ENCODE results near the gene CDA.

The CDA gene

GRCh38 chr1:20633190-20634064 lies 44.5 kb downstream of the CDA start, which contains the start of gene PINK1:
TSS of gene PINK1 (plus strand) at chr1:20633458. CDS start at chr1:20633549, 91 bp downstream.
- no peaks in the 10 kb centered on the region for H3K27me3 ChIP-seq (ENCODE audit: control insufficient read depth in 1 of 2, insufficient read depth in 2 of 2, low read length in 2 of 2)
- peak within 1 kb of the TSS; percentile 73 to 74 for H3K4me3 ChIP-seq (ENCODE audit: low read length in 2 of 2)
- peaks cover 17% of the 10 kb centered on the region for H3K4me1 ChIP-seq (ENCODE audit: control insufficient read depth, insufficient read depth, low read length)
- H3K27ac ChIP-seq (ENCODE audit: low read length), result peak within 1 kb of the TSS; percentile 80
- H3K36me3 ChIP-seq (ENCODE audit: control insufficient read depth in 2 of 2, insufficient read depth in 2 of 2, low read length in 2 of 2), result peaks cover 8 to 14% of the 10 kb centered on the region in 2 donors
- peak within 1 kb of the TSS; percentile 67 to 72 for H3K9ac ChIP-seq (ENCODE audit: low read length in 2 of 2)
- no peaks in the 10 kb centered on the region for H3K9me3 ChIP-seq (ENCODE audit: control insufficient read depth in 2 of 2, low read length in 2 of 2)

DNA sequence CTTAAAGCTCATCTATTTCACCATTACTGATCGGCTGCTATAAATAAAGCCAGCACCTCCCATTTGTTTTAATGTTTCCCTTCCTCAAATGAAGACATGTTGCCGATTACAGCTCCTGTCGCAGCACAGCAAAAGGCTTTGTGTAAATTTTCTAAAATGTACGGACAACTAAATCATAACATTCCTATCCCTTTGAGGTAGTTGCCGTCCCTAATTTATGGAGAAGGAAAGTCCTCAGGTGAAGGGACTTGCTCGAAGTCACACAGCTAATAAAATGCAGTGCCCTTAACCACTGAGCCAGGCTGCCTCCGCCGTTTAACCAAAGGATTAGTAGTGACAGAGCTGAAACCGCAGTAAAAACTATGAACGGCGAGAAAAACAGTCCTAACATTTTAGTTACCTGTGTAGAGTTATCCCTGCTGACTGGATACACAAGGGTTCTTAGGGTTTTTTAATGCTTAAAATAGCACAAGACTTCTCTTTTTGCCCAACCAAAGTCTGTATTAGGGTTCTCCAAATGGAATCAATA lies 45.2 kb downstream of the CDA start:
- Histone ChIP-seq H3K27ac (ENCODE audit: low read length) (peak overlapping the region; percentile 80), H3K36me3 (ENCODE audit: control insufficient read depth in 2 of 2, insufficient read depth in 2 of 2, low read length in 2 of 2) (peaks cover 15 to 21% of the 10 kb centered on the region in 2 donors), H3K27me3 (ENCODE audit: control insufficient read depth in 1 of 2, insufficient read depth in 2 of 2, low read length in 2 of 2) (no peaks in the 10 kb centered on the region), H3K4me1 (ENCODE audit: control insufficient read depth, insufficient read depth, low read length) (peaks cover 17% of the 10 kb centered on the region), H3K9me3 (ENCODE audit: control insufficient read depth in 2 of 2, low read length in 2 of 2) (no peaks in the 10 kb centered on the region), H3K9ac (ENCODE audit: low read length in 2 of 2) (peak overlapping the region; percentile 66 to 67), H3K4me3 (ENCODE audit: low read length in 2 of 2) (peak overlapping the region; percentile 73 to 74)

DNA sequence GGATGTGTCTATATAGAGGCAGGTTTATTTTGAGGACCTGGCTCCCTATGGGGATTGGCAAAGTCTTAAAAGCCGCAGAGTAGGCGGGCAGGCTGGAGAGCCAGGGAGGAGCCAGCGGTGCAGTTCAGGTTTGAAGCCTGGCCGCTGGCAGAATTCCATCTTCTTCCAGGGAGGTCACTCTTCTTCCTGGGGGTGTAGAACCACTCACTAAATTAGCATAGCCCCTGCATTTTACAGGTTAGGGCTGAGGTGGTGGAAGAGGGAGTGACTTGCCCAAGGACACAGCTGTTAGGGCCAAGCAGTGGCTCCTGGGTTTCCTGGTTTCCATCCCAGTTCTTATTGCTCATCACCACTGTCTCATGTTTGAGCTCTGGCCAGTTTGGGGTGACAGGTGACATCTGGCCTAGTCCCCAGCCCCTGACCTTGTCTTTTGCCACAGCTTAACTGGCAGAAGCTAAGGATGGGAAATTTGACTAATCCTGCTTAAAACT lies 45.7 kb downstream of the CDA start:
- Histone ChIP-seq H3K9me3 (ENCODE audit: control insufficient read depth in 2 of 2, low read length in 2 of 2) (no peaks in the 10 kb centered on the region), H3K9ac (ENCODE audit: low read length in 2 of 2) (peak overlapping the region; percentile 51 to 67), H3K36me3 (ENCODE audit: control insufficient read depth in 2 of 2, insufficient read depth in 2 of 2, low read length in 2 of 2) (peaks cover 20 to 25% of the 10 kb centered on the region in 2 donors), H3K4me1 (ENCODE audit: control insufficient read depth, insufficient read depth, low read length) (peaks cover 17% of the 10 kb centered on the region), H3K4me3 (ENCODE audit: low read length in 2 of 2) (peak overlapping the region; percentile 73 to 74), H3K27ac (ENCODE audit: low read length) (no peak overlapping the region), H3K27me3 (ENCODE audit: control insufficient read depth in 1 of 2, insufficient read depth in 2 of 2, low read length in 2 of 2) (no peaks in the 10 kb centered on the region)

DNA sequence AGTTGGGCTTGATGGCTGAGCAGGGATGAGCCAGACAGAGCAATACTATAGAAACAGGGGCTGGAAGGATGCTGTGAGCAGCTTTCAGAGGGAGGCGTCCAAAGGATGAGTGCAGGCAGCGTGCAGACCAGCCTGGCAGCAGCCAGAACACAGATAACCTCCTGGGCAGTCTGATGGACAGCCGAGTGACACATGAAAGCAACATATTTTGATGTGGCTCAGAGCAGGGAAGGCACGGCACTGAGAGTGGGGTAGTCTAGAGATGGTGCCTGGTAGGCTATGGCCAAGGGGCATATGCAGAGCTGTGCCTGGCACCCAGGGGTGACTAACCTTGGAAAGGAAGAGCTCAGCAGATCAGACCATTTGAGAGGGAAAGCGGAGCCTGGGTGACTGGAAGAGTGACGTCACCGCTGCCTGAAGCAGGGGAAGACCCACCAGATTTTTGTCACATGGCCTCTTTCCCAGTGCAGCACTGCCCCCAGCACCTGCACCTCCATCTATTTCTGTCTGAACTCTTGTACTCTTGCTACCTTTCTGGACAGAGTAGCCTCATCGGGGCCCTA lies 48.0 kb downstream of the CDA start:
- peaks cover 17% of the 10 kb centered on the region for H3K4me1 ChIP-seq (ENCODE audit: control insufficient read depth, insufficient read depth, low read length)

DNA sequence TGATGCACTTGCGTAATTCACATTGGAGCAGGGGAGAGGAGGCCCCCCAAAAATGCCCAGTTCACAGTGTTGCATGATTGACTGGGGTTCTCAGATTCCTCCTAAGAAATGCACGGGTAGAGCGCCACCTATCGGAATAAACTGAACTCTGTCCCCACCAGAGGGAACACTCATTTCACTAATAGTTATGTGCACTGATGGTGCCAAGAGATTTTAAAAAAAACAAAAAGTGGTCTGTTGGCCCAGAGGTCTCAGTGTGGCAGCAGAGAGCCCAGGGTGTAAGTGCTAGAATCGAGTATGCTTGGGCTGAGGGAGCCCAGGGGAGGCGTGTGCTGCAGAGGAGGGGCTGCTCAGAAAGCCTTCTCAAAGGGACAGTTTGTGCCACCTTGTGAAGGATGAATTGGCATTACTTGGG lies 51.3 kb downstream of the CDA start:
- Histone ChIP-seq H3K27ac (ENCODE audit: low read length) (no peak overlapping the region), H3K4me1 (ENCODE audit: control insufficient read depth, insufficient read depth, low read length) (peaks cover 2% of the 10 kb centered on the region), H3K9me3 (ENCODE audit: control insufficient read depth in 2 of 2, low read length in 2 of 2) (no peaks in the 10 kb centered on the region), H3K4me3 (ENCODE audit: low read length in 2 of 2) (no peak overlapping the region), H3K9ac (ENCODE audit: low read length in 2 of 2) (no peak overlapping the region), H3K27me3 (ENCODE audit: control insufficient read depth in 1 of 2, insufficient read depth in 2 of 2, low read length in 2 of 2) (no peaks in the 10 kb centered on the region), H3K36me3 (ENCODE audit: control insufficient read depth in 2 of 2, insufficient read depth in 2 of 2, low read length in 2 of 2) (peaks cover 51 to 72% of the 10 kb centered on the region in 2 donors)

More for the DNA sequence above, 48.0 kb downstream of the CDA start:
- Histone ChIP-seq H3K27me3 (ENCODE audit: control insufficient read depth in 1 of 2, insufficient read depth in 2 of 2, low read length in 2 of 2) (no peaks in the 10 kb centered on the region), H3K4me3 (ENCODE audit: low read length in 2 of 2) (no peak overlapping the region), H3K9ac (ENCODE audit: low read length in 2 of 2) (no peak overlapping the region), H3K27ac (ENCODE audit: low read length) (no peak overlapping the region), H3K36me3 (ENCODE audit: control insufficient read depth in 2 of 2, insufficient read depth in 2 of 2, low read length in 2 of 2) (peaks cover 30 to 45% of the 10 kb centered on the region in 2 donors), H3K9me3 (ENCODE audit: control insufficient read depth in 2 of 2, low read length in 2 of 2) (no peaks in the 10 kb centered on the region)

DNA sequence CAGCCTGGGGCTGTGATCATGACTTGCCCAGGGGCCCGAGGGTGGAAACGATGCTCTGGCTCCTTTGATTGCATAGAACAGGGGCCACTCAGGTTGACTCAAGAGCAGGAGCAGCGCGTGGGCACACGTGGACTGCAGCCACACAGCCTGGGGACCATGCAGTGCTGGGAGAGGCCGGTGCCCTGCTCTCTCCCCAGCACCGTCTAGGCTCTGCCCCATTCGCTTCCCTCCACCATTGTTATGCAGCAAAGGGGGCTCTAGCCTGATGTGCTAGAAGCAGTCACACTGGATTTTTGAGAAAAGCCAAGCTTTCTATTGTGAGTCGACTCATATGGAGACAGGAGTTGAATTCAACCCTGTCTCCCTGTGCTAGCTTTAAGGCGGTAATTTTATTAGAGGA lies 53.1 kb downstream of the CDA start:
- Histone ChIP-seq H3K9ac (ENCODE audit: low read length in 2 of 2) (no peak overlapping the region), H3K36me3 (ENCODE audit: control insufficient read depth in 2 of 2, insufficient read depth in 2 of 2, low read length in 2 of 2) (peaks cover 56 to 78% of the 10 kb centered on the region in 2 donors), H3K4me3 (ENCODE audit: low read length in 2 of 2) (no peak overlapping the region), H3K9me3 (ENCODE audit: control insufficient read depth in 2 of 2, low read length in 2 of 2) (no peaks in the 10 kb centered on the region), H3K27ac (ENCODE audit: low read length) (no peak overlapping the region), H3K27me3 (ENCODE audit: control insufficient read depth in 1 of 2, insufficient read depth in 2 of 2, low read length in 2 of 2) (no peaks in the 10 kb centered on the region), H3K4me1 (ENCODE audit: control insufficient read depth, insufficient read depth, low read length) (no peaks in the 10 kb centered on the region)

DNA sequence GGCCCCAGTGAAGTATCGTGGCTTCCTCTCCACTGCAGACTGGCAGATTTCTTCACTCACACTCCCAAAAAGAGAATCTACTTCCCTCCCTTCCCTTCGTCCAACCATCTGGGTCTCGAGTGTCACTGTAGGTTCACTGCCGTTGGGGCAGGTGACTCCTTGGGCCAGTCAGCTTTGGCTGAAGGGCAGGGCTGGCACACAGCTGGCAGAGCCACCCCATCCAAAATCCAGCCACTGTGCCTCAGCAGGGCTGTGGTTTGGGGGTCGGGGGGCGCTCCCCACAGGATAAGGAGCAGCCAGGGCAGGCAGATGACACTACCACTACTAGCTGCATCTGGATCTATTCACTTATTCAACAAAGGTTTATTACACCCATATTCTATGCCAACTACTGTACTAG lies 54.2 kb downstream of the CDA start:
- H3K9me3 ChIP-seq (ENCODE audit: control insufficient read depth in 2 of 2, low read length in 2 of 2), result no peaks in the 10 kb centered on the region
- no peaks in the 10 kb centered on the region for H3K27me3 ChIP-seq (ENCODE audit: control insufficient read depth in 1 of 2, insufficient read depth in 2 of 2, low read length in 2 of 2)
- no peak overlapping the region for H3K27ac ChIP-seq (ENCODE audit: low read length)
- H3K4me1 ChIP-seq (ENCODE audit: control insufficient read depth, insufficient read depth, low read length), result no peaks in the 10 kb centered on the region
- H3K36me3 ChIP-seq (ENCODE audit: control insufficient read depth in 2 of 2, insufficient read depth in 2 of 2, low read length in 2 of 2), result peaks cover 55 to 69% of the 10 kb centered on the region in 2 donors
- no peak overlapping the region for H3K4me3 ChIP-seq (ENCODE audit: low read length in 2 of 2)
- H3K9ac ChIP-seq (ENCODE audit: low read length in 2 of 2), result no peak overlapping the region

DNA sequence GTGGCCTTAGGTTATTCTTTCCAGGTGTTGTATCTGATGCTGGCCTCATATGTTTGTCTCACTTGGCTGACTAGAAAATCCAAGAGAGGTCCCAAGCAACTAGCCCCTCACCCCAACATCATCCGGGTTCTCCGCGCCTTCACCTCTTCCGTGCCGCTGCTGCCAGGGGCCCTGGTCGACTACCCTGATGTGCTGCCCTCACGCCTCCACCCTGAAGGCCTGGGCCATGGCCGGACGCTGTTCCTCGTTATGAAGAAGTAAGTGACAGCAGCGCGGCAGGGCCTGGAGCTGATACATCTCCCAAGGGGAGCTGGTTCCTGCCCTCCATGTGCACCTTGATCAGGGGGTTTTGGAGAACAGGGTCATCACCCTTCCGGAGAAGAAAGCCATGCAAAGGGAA lies 55.5 kb downstream of the CDA start:
- no peaks in the 10 kb centered on the region for H3K4me1 ChIP-seq (ENCODE audit: control insufficient read depth, insufficient read depth, low read length)
- no peaks in the 10 kb centered on the region for H3K27me3 ChIP-seq (ENCODE audit: control insufficient read depth in 1 of 2, insufficient read depth in 2 of 2, low read length in 2 of 2)
- H3K27ac ChIP-seq (ENCODE audit: low read length), result no peak overlapping the region
- no peak overlapping the region for H3K9ac ChIP-seq (ENCODE audit: low read length in 2 of 2)
- no peak overlapping the region for H3K4me3 ChIP-seq (ENCODE audit: low read length in 2 of 2)
- H3K36me3 ChIP-seq (ENCODE audit: control insufficient read depth in 2 of 2, insufficient read depth in 2 of 2, low read length in 2 of 2), result peaks cover 55 to 71% of the 10 kb centered on the region in 2 donors
- no peaks in the 10 kb centered on the region for H3K9me3 ChIP-seq (ENCODE audit: control insufficient read depth in 2 of 2, low read length in 2 of 2)

DNA sequence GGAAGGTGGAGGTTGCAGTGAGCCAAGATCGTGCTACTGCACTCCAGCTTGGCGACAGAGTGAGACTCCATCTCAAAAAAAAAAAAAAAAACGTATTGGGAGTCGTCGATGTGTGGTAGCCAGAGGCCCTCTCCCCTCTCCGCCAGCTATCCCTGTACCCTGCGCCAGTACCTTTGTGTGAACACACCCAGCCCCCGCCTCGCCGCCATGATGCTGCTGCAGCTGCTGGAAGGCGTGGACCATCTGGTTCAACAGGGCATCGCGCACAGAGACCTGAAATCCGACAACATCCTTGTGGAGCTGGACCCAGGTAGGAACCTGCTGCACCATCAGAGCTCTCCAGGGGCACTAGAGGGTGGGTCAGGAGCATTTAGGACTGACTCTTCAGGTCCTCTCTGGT lies 56.5 kb downstream of the CDA start:
- H3K4me3 ChIP-seq (ENCODE audit: low read length in 2 of 2), result no peak overlapping the region
- no peaks in the 10 kb centered on the region for H3K4me1 ChIP-seq (ENCODE audit: control insufficient read depth, insufficient read depth, low read length)
- no peak overlapping the region for H3K27ac ChIP-seq (ENCODE audit: low read length)
- no peaks in the 10 kb centered on the region for H3K27me3 ChIP-seq (ENCODE audit: control insufficient read depth in 1 of 2, insufficient read depth in 2 of 2, low read length in 2 of 2)
- H3K9me3 ChIP-seq (ENCODE audit: control insufficient read depth in 2 of 2, low read length in 2 of 2), result no peaks in the 10 kb centered on the region
- H3K36me3 ChIP-seq (ENCODE audit: control insufficient read depth in 2 of 2, insufficient read depth in 2 of 2, low read length in 2 of 2), result peaks cover 61 to 71% of the 10 kb centered on the region in 2 donors
- H3K9ac ChIP-seq (ENCODE audit: low read length in 2 of 2), result no peak overlapping the region

GRCh38 chr1:20648438-20648837 lies 59.5 kb downstream of the CDA start:
- Histone ChIP-seq H3K4me3 (ENCODE audit: low read length in 2 of 2) (no peak overlapping the region), H3K36me3 (ENCODE audit: control insufficient read depth in 2 of 2, insufficient read depth in 2 of 2, low read length in 2 of 2) (peaks cover 64 to 69% of the 10 kb centered on the region in 2 donors), H3K9ac (ENCODE audit: low read length in 2 of 2) (no peak overlapping the region)

More at GRCh38 chr1:20648438-20648837, 59.5 kb downstream of the CDA start:
- no peaks in the 10 kb centered on the region for H3K4me1 ChIP-seq (ENCODE audit: control insufficient read depth, insufficient read depth, low read length)
- H3K9me3 ChIP-seq (ENCODE audit: control insufficient read depth in 2 of 2, low read length in 2 of 2), result no peaks in the 10 kb centered on the region
- H3K27ac ChIP-seq (ENCODE audit: low read length), result no peak overlapping the region
- no peaks in the 10 kb centered on the region for H3K27me3 ChIP-seq (ENCODE audit: control insufficient read depth in 1 of 2, insufficient read depth in 2 of 2, low read length in 2 of 2)
